Astrocyte (in vitro differentiated cells and primary cell): ENCODE measurements around the gene EXOG. TPM values are rescaled to one million over a fixed set of nuclear protein-coding genes. Genes with fewer than 3 reads are reported as not detected.

Experiments
- DNase-seq: peaks from one replicate; pipeline ENCODE4 v3.0.0-alpha.2; 2010; ENCODE audit warnings: low read depth
- FAIRE-seq: peaks from 2 replicates; lab custom pipeline; 2011; peaks lifted over from hg19 to GRCh38; lab: Jason Lieb, UNC
- H2AFZ ChIP-seq: 2 replicates; pipeline ENCODE4 v1.6.0; 2012; ENCODE audit warnings: low read depth, low read length, inconsistent platforms
- H3K27ac ChIP-seq: 2 replicates; pipeline ENCODE4 v1.5.1; 2011; ENCODE audit warnings: low read depth, low read length, inconsistent platforms
- H3K27me3 ChIP-seq: 2 replicates; pipeline ENCODE4 v1.6.0; 2011; ENCODE audit warnings: low read length, inconsistent platforms; ENCODE audit not compliant: insufficient read depth
- H3K36me3 ChIP-seq: 2 replicates; pipeline ENCODE4 v1.5.1; 2011; ENCODE audit warnings: low read length, inconsistent platforms; ENCODE audit not compliant: insufficient read depth
- H3K4me1 ChIP-seq: 2 replicates; pipeline ENCODE4 v1.5.1; 2011; ENCODE audit warnings: low read length, inconsistent platforms; ENCODE audit not compliant: insufficient read depth
- H3K4me2 ChIP-seq: 2 replicates; pipeline ENCODE4 v1.6.0; 2012; ENCODE audit warnings: low read length, inconsistent platforms
- H3K4me3 ChIP-seq: 2 replicates; pipeline ENCODE4 v1.5.1; 2011; ENCODE audit warnings: low read depth, mild to moderate bottlenecking, low read length, inconsistent platforms; ENCODE audit not compliant: insufficient read depth
- H3K79me2 ChIP-seq: 2 replicates; pipeline ENCODE4 v1.6.0; 2012; ENCODE audit warnings: mild to moderate bottlenecking, low read length, inconsistent platforms; ENCODE audit not compliant: insufficient read depth
- H3K9ac ChIP-seq: 2 replicates; pipeline ENCODE4 v1.6.0; 2012; ENCODE audit warnings: mild to moderate bottlenecking, low read length, inconsistent platforms
- H3K9me3 ChIP-seq: 2 replicates; pipeline ENCODE4 v1.5.1; 2012; ENCODE audit warnings: low read depth, mild to moderate bottlenecking, low read length, inconsistent platforms; ENCODE audit not compliant: insufficient read depth
- H4K20me1 ChIP-seq: 2 replicates; pipeline ENCODE4 v1.6.0; 2012; ENCODE audit warnings: low read length, inconsistent platforms; ENCODE audit not compliant: insufficient read depth
- H3K27ac Mint-ChIP-seq: one replicate; pipeline ENCODE4 v1.8.0; 2021; ENCODE audit warnings: mild to moderate bottlenecking, mixed read lengths; ENCODE audit not compliant: unreplicated experiment
- H3K27me3 Mint-ChIP-seq: one replicate; pipeline ENCODE4 v1.8.0; 2021; ENCODE audit warnings: low read depth, mixed read lengths; ENCODE audit not compliant: unreplicated experiment
- H3K36me3 Mint-ChIP-seq: one replicate; pipeline ENCODE4 v1.8.0; 2021; ENCODE audit warnings: low read depth, mixed read lengths; ENCODE audit not compliant: unreplicated experiment
- H3K4me1 Mint-ChIP-seq: one replicate; pipeline ENCODE4 v1.8.0; 2021; ENCODE audit warnings: low read depth, mixed read lengths; ENCODE audit not compliant: unreplicated experiment
- H3K4me3 Mint-ChIP-seq: one replicate; pipeline ENCODE4 v1.8.0; 2021; ENCODE audit warnings: mild to moderate bottlenecking, moderate library complexity, mixed read lengths; ENCODE audit not compliant: unreplicated experiment
- H3K9me3 Mint-ChIP-seq: one replicate; pipeline ENCODE4 v1.8.0; 2021; ENCODE audit warnings: mild to moderate bottlenecking, mixed read lengths; ENCODE audit not compliant: unreplicated experiment
- EZH2 ChIP-seq: IDR thresholded peaks from 2 replicates; pipeline ENCODE4 v1.6.1; 2012; ENCODE audit warnings: mild to moderate bottlenecking, low read length, inconsistent platforms; ENCODE audit not compliant: insufficient read depth
- total RNA-seq: library from RNA; stranded (reverse); gene quantifications from 2 replicates; pipeline ENCODE4 v1.2.1, GENCODE V29; 2021
- TF ChIP-seq, protein P1 (sequence below): IDR thresholded peaks from 2 replicates; pipeline ENCODE4 v1.5.1; 2011; ENCODE audit warnings: low read depth, mild to moderate bottlenecking, inconsistent platforms, low read length, moderate library complexity; ENCODE audit not compliant: insufficient read depth

The EXOG gene
- total RNA-seq, 1 donor from 2014 or later, result 11.5 TPM

DNA sequence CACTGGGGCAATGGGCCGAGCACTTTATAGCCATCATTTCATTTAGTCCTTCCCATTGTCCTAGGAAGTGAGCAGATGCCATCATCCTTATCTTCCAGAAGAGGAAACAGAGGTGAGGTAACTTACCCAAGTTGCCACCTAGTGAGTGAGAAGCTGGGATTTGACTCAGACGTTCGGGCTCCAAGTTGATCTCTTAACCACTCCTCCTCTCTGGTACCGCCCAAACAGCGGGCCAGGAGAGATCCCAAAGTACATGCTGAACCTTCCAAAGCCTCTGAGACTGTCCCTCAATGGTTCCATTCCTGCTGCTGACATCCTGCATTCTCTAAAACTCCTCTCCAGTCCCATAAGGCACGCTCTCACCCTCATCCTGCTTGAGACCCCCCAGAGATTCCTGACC, 56.2 kb downstream of the EXOG start:
- no peak overlapping the region for H2AFZ ChIP-seq
- H3K9ac ChIP-seq, result no peak overlapping the region
- Mint-ChIP-seq H3K4me3 (no peak overlapping the region), H3K4me1 (peaks cover 6% of the 10 kb centered on the region), H3K27me3 (peaks cover 19% of the 10 kb centered on the region), H3K9me3 (peaks cover 1% of the 10 kb centered on the region), H3K36me3 (peaks cover 3% of the 10 kb centered on the region), H3K27ac (no peak overlapping the region)
- TF ChIP-seq EZH2, result no peak
- TF ChIP-seq, protein P1, sequence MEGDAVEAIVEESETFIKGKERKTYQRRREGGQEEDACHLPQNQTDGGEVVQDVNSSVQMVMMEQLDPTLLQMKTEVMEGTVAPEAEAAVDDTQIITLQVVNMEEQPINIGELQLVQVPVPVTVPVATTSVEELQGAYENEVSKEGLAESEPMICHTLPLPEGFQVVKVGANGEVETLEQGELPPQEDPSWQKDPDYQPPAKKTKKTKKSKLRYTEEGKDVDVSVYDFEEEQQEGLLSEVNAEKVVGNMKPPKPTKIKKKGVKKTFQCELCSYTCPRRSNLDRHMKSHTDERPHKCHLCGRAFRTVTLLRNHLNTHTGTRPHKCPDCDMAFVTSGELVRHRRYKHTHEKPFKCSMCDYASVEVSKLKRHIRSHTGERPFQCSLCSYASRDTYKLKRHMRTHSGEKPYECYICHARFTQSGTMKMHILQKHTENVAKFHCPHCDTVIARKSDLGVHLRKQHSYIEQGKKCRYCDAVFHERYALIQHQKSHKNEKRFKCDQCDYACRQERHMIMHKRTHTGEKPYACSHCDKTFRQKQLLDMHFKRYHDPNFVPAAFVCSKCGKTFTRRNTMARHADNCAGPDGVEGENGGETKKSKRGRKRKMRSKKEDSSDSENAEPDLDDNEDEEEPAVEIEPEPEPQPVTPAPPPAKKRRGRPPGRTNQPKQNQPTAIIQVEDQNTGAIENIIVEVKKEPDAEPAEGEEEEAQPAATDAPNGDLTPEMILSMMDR, result no peak
- H3K36me3 ChIP-seq, result no peaks in the 10 kb centered on the region
- H3K9me3 ChIP-seq, result no peaks in the 10 kb centered on the region
- no peaks in the 10 kb centered on the region for H4K20me1 ChIP-seq
- H3K4me3 ChIP-seq, result no peak overlapping the region
- FAIRE-seq (no peak), DNase-seq (no peak)
- H3K27me3 ChIP-seq, result no peaks in the 10 kb centered on the region
- no peaks in the 10 kb centered on the region for H3K79me2 ChIP-seq
- H3K4me2 ChIP-seq, result no peak overlapping the region
- H3K4me1 ChIP-seq, result no peaks in the 10 kb centered on the region
- H3K27ac ChIP-seq, result no peak overlapping the region

DNA sequence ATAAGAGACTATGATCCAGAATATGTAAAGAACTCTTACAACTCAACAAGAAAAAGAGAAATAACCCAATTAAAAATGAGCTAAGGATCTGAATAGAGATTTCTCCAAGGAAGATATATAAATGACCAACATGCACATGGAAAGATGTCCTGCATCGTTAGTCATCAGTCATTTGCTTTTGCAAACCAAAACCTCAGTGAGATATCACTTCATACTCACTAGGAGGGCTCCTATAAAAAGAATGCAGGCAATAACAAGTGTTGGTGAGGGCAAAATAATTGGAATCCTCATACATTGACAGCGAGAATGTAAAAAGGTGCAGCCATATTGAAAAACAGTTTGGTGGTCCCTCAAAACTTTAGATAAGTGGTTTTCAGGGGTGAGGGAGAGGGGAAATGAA, 56.9 kb downstream of the EXOG start:
- no peak overlapping the region for H3K27ac Mint-ChIP-seq
- H3K4me1 Mint-ChIP-seq, result peaks cover 5% of the 10 kb centered on the region
- no peak overlapping the region for H3K27ac ChIP-seq
- H3K27me3 ChIP-seq, result no peaks in the 10 kb centered on the region
- H3K79me2 ChIP-seq, result no peaks in the 10 kb centered on the region
- no peak overlapping the region for H3K9ac ChIP-seq
- H3K4me3 Mint-ChIP-seq, result no peak overlapping the region
- no peak overlapping the region for H2AFZ ChIP-seq
- H3K9me3 Mint-ChIP-seq, result peaks cover 1% of the 10 kb centered on the region
- no peak overlapping the region for H3K4me2 ChIP-seq
- DNase-seq (no peak), FAIRE-seq (no peak)
- H3K36me3 Mint-ChIP-seq, result peaks cover 3% of the 10 kb centered on the region
- peaks cover 19% of the 10 kb centered on the region for H3K27me3 Mint-ChIP-seq
- no peaks in the 10 kb centered on the region for H3K9me3 ChIP-seq
- no peaks in the 10 kb centered on the region for H3K36me3 ChIP-seq
- H3K4me1 ChIP-seq, result no peaks in the 10 kb centered on the region
- H3K4me3 ChIP-seq, result no peak overlapping the region
- TF ChIP-seq, protein P1, result no peak
- TF ChIP-seq EZH2, result no peak
- no peaks in the 10 kb centered on the region for H4K20me1 ChIP-seq

DNA sequence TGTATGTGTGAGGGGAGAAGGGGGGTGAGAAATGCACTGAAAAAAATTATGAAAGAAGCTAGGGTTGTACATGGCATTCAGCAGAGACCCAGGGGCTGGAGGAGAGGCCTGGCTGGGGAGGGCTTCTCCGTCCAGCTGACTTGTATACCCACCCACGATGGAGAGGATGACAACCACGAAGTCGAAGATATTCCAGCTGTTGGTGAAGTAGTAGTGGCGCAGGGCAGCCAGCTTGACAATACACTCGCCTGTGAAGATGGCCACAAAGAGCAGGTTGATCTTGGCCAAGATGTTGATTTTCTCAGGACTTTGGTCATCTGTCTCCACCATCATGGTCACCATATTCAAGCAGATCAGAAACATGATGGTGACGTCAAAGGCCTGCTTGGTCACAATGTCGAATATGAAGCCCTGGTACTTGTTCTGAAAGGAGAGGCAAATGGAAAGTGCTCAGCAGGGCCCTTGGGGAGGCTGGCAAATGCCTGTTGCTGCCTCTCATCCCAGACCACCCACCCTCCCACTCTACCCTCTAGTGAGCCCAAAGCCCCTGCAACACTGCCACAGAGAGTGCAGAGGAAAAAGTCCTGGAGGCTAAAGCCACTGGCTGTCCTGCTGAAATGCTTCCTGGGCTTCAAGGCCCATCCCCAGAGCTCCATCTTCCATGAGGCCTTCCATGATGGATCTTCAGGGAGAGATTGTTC, 58.1 kb downstream of the EXOG start:
- Mint-ChIP-seq H3K27me3 (peaks cover 15% of the 10 kb centered on the region), H3K4me1 (no peaks in the 10 kb centered on the region), H3K9me3 (peaks cover 1% of the 10 kb centered on the region), H3K27ac (no peak overlapping the region), H3K4me3 (no peak overlapping the region), H3K36me3 (peaks cover 3% of the 10 kb centered on the region)
- no peak for DNase-seq
- no peaks in the 10 kb centered on the region for H3K9me3 ChIP-seq
- H3K27ac ChIP-seq, result no peak overlapping the region
- no peak overlapping the region for H2AFZ ChIP-seq
- no peak overlapping the region for H3K4me3 ChIP-seq
- no peaks in the 10 kb centered on the region for H3K79me2 ChIP-seq
- TF ChIP-seq EZH2, result no peak
- TF ChIP-seq, protein P1, result no peak
- H3K9ac ChIP-seq, result no peak overlapping the region
- FAIRE-seq, result no peak
- no peaks in the 10 kb centered on the region for H4K20me1 ChIP-seq
- H3K4me2 ChIP-seq, result no peak overlapping the region
- no peaks in the 10 kb centered on the region for H3K27me3 ChIP-seq
- no peaks in the 10 kb centered on the region for H3K36me3 ChIP-seq
- H3K4me1 ChIP-seq, result no peaks in the 10 kb centered on the region
